ENCODE measurements around the gene CCDC73.

Gene CCDC73

DNA sequence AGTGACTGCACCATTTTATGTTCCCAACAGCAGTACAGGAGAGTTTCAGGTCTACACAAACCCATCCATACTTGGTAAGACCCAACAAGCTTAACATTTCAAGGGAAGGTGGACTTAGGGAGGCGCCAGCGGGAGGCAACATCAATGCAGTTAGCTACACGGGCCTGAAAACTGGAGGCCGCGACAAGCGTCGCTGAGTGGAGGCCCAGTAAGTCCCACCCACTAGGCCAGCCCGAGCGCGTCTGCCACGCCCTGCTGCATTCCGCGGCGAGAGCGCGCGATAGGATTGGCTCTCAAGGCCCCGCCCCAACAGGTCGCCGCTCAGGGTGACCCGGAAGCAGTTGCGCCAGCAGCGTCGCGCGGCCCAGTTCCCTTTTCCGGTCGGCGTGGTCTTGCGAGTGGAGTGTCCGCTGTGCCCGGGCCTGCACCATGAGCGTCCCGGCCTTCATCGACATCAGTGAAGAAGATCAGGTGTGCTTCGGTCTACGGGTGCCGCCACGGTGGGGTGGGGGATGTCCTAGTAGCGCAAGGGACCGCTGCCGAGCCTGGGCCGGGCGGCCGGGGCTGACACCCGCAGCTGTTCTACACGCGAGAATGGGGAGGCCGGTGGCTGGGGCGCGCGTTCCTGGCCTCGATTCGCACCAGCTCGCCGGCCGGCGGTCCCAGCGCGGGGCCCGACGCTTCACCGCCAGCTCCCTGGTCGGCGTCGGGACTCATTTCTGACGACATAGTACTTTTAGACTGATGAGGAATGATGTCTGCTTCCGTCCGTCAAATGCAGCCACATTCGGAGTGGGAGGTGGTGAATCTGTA lies 210.8 kb downstream of the CCDC73 start, which contains the start of gene EIF3M:
Gene EIF3M, plus strand, starts transcription at position 373 of the 813 bp plus-strand sequence. Its CDS starts 57 bp downstream, at position 430.
- DNase-seq: peak; percentile 95

GRCh38 chr11:32581556-32581955 lies 212.9 kb downstream of the CCDC73 start:
- no peak for DNase-seq

DNA sequence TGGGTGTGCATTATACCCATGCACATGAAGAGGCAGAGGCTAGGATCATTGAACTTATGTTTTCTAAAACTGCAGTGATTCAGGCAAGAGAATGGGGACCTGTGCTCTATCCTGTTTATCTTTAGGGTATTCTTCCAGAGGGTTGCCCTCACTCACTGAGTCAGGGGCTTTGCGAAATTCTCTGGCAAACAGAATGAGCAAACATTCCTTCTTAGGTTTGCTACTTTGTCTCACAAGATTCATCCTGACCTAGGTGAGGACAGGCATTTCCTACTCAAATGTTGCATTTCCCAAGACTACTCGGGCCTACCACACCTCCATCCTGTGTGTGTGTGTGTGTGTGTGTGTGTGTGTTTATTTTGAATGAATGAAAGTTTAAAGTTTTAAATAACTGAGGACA lies 213.5 kb downstream of the CCDC73 start:
- DNase-seq: no peak

DNA sequence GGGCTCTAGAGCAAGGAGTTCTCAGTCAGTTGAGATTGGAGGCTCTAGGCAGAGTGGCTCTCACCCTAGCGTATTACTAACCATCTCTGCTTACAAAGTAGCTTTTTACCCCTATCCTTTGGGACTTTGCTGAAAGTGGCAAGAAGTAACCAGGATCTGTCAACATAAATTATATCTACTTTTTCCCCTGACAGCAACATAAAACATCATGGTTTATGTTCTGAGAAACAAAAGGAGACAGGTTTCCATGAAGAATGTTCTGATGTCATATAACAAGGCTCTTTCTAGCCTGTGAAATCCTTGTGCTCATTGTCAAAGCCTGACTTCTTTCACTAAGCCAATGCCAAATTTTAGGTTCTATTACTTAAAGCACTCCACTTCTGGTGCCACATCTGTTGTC lies 218.0 kb downstream of the CCDC73 start:
- DNase-seq: no peak

GRCh38 chr11:32575070-32575469 lies 219.4 kb downstream of the CCDC73 start:
- no peak for DNase-seq

GRCh38 chr11:32574421-32574820 lies 220.0 kb downstream of the CCDC73 start:
- DNase-seq: no peak

- DNase-seq: no peak
Measured at GRCh38 chr11:32573228-32573627, 221.2 kb downstream of the CCDC73 start.

- DNase-seq: no peak
Measured at GRCh38 chr11:32571039-32571438, 223.4 kb downstream of the CCDC73 start.

DNA sequence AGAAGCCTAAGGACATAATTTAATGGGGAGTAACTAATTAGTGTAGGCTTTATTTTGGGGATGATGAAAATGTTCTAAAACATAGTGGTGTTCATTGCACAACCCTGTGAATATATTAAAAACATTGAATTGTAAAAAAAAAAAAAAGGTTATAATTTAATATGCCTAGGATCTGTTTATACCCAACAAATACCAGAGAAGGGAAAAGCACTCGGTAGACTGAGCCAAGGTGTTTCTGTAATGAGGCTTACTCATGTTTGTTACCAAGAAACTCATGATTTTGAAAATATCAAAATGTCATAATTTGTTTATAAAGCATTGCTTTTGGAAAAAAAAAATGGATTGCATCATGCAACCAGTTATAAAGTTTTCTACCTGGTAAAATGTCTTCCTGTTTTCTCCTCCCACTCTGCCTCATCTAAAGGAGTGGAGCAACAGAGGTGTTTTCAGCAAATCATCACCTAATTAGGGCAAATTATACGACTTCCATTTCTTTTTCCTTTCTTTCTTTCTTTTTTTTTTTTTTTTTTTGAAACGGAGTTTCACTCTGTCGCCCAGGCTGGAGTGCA lies 225.1 kb downstream of the CCDC73 start:
- no peak for DNase-seq

DNA sequence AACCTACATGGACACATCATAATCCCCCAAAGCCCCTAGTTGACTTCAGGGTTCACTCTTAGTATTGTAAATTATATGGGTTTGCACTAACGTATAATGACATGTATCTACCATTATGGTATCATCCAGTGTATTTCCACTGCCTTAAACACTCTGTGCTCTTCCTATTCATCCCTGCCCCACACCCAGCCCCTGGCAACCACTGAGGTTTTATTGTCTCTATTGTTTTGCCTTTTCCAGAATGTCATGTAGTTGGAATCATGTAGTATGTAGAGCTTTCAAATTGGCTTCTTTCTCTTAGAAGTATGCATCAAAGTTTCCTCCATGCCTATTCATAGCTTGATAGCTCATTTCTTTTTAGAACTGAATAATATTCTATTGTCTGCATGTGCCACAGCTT lies 227.3 kb downstream of the CCDC73 start:
- no peak for DNase-seq

DNA sequence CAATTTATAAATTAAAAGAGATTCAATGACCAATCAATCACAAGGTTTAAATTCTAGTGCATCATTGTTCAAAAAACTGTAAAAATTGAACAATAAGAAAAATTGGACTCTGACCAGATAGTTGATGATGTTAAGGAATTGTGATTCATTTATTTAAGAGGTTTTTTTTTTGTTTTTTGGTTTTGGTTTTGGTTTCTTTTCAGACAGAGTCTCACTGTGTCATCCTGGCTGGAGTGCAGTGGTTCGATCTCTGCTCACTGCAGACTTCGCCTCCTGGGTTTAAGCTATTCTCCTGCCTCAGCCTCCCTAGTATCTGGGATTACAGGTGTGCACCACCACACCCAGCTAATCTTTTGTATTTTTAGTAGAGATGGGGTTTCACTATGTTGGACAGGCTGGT lies 227.9 kb downstream of the CCDC73 start:
- no peak for DNase-seq

DNA sequence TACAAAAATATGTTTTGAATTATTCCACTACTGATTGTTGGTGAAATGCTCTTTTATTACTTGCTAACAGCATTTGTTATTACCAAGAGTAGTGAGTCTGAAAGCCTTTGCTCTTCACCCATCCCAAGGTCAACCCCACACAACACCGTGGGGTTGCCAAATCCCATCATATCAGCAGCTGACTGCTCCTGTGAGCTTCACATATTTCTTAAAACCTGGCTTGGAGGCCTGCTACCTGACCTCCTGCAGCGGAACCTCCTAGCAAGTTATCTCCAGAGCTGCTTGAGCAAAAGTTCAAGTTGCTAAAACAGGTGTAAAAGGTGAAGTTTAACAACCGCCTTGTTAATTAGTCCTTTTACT lies 230.9 kb downstream of the CCDC73 start:
- DNase-seq: no peak

DNA sequence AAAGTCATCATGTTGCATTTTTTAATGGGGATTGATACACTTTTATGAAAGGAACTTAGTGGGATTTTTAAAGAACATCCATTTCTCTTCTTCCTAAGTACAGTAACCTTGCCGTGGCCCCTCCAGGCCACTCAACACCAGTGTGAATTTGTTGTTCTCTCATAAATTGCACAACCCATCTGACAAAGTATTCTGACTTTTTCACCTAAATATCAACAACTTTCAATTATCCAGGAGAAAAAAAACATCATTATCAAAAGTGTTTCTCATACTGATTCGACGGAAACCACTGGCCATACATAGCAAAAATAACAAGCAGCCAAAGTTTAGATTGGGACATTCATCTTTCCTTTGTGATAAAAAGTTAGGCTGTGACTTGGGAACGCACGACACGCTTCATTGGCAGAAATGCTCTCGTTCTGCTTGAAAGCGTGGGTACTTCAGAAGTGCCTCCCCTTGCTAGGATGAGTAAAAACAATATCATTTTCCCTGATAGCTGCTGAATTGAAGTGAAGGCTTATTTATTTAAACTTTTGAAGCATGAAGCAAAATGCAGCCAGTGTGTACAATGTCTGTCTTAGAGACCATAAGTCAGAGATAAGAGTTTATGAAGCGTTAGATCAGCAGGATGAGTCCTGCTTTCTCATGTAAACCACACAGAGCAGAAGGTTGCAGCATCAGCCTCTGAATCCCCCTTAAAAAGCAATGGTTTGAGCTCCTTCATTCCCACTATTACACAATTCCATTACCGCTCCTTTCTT lies 231.4 kb downstream of the CCDC73 start:
- no peak for DNase-seq

- no peak for DNase-seq
Measured at GRCh38 chr11:32561835-32562234, 232.6 kb downstream of the CCDC73 start.

DNA sequence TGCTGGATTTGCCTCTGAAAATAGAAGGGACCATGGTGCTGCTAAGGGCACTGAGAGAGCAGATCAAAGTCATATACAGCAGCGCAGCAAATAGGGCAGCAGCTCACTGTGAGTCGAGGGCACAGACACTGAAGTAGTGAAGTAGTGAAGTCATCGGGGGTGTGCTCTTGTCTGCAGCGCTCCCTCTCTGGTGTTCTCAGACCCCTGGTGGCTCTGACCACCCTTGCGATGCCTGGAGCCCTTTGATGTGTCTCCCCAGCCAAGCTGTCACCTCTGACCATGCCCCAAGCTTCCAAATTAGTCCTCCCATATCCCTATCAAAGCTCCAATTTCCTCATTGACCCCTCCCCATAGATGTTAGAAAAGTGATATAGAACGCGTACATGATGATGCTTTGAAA lies 238.6 kb downstream of the CCDC73 start:
- DNase-seq: no peak

GRCh38 chr11:32555091-32555490 lies 239.4 kb downstream of the CCDC73 start:
- DNase-seq: no peak

All from NCI-H1930 (cell line).